Lung microvascular endothelial cell (primary cell): ENCODE results near the gene ABCB1. TPM values are rescaled to one million over a fixed set of nuclear protein-coding genes. Genes with fewer than 3 reads are reported as not detected.
"Not testable (repeated sequence)": the region's sequence is repeated elsewhere in the genome, so short reads cannot be mapped to it uniquely, and the experiment has no call there.

Experiments
- DNase-seq, 2 donors: peaks; one replicate each; pipeline versions ENCODE4 v3.0.0 to v3.0.0-alpha.2; 2010; ENCODE audit warnings: low read depth in 2 of 2
- total RNA-seq: library from RNA; depleted of rRNA; stranded (reverse); fragments of >200 nt; gene quantifications from 2 replicates; pipeline ENCODE4 v1.2.1, GENCODE V29; 2014

Gene ABCB1
- total RNA-seq, 1 donor from 2014 or later: 0.20 TPM

GRCh38 chr7:87575521-87575920 lies 25.2 kb downstream of the ABCB1 start:
- DNase-seq: no peak

GRCh38 chr7:87574630-87575029 lies 26.1 kb downstream of the ABCB1 start:
- DNase-seq: peak in 1 of 2 donors; percentile 64

DNA sequence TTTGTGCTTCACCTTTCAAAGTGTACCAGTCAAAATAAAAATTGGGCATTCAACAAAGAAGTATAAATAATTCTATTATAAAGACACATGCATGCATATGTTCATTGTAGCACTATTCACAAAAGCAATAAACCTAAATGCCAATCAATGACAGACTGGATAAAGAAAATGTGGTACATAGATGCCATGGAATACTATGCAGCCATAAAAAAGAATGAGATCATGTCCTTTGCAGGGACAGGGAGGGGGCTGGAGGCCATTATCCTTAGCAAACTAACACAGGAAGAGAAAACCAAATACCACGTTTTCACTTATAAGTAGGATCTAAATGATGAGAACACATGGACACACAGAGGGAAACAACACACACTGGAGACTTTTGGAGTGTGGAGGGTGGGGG lies 28.2 kb downstream of the ABCB1 start:
- DNase-seq: not testable (repeated sequence)

DNA sequence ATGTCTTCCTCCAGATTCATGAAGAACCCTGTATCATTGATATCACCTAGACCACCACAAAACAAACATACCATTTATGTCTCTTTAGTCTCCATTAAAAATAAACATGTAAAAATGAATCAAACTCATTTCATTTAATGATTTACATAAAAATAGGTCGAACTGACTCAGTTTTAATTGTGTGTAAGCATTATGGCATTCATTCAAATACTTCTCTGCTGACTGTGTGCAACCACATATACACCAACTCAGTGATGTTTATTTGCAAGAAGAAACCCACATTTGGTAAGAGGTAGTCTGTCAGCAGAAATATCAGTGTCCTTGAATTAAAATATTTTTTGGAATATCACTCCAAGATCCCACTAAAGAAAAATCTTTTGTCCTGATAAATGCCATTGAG lies 30.5 kb downstream of the ABCB1 start:
- peak in 1 of 2 donors; percentile 41 for DNase-seq

- no peak for DNase-seq
Measured at GRCh38 chr7:87567052-87567451, 33.6 kb downstream of the ABCB1 start.

DNA sequence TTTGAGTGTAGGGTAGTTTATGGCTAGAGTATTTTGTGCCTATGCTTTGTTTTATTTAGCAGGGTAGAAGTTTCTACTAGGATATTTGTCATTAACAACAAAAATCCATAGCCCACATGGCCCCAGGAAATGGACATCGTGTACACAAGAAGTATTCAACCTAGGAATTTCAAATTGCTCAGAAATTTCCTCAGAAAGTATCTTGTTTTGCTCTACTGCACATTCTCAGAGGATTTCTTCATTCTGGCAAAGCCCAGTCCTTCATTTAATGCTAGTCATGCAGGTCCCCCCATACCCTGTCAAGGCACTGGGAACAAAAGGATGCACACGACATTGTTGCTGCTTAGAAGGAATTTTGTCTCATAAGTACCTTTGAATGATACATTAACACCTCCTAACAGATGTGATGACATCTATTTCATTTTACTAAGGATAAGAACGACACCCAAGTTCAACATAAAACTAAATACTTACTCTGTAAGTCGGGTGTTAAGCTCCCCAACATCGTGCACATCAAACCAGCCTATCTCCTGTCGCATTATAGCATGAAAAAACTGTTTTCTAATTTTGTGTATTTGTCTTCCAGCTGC lies 34.3 kb downstream of the ABCB1 start:
- no peak for DNase-seq

- no peak for DNase-seq
Measured at GRCh38 chr7:87565877-87566276, 34.8 kb downstream of the ABCB1 start.

DNA sequence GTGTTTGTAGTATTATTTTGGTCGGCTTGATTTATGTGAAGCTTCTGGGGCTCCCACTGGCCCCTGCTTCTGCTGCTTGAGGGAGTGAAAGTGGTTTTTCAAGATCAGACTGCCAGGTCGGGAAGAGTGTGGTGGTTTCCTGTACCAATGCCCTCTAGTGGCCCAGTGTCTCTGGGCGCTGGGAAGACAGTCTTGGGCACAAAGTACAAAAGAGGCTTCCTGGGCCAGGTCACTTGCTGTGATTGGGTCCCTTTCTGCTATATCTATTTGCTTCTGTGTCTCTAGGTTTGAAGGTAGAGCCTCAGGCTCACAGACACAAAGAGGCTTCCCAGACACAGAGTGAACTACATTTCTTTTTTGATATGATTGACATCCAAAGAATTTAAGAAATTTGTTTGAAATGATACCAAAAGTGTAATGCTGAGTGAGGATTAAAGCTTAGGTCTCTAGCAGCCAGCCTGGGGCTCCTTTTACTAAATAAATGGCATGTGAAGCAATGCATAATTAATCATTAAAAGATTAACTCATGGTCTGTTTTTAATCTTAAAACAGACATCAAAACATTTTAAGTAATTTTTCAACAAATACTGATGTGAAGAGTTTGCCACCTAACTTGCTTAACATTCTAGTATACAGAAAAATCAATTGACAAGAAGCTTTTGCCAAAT lies 36.3 kb downstream of the ABCB1 start:
- DNase-seq: peak in 1 of 2 donors; percentile 36

GRCh38 chr7:87561702-87562101 lies 39.0 kb downstream of the ABCB1 start:
- no peak for DNase-seq

- no peak for DNase-seq
Measured at GRCh38 chr7:87561102-87561501, 39.6 kb downstream of the ABCB1 start.

- DNase-seq: no peak
Measured at GRCh38 chr7:87552351-87552900, 48.3 kb downstream of the ABCB1 start.

- no peak for DNase-seq
Measured at GRCh38 chr7:87548123-87548919, 52.4 kb downstream of the ABCB1 start.

- no peak for DNase-seq
Measured at GRCh38 chr7:87545760-87546159, 54.9 kb downstream of the ABCB1 start.

DNA sequence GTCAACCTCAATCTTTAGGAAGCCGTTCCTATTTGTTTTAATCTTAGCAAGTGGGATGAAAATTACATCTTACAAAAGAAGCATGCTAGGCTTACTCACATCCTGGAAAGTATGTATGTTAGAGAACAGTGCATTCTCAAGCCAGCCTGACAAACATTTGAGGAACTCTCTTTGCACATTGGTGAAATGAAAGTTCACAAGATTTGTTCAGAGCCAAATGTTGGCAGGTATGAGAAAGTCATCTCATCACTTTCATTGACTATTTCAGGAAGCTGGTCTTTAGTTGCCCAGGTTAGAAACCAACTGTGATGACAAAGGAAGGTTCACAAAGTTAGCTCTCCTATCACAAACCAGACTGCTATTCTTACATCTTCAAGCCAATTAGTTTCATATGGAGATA lies 57.1 kb downstream of the ABCB1 start:
- DNase-seq: peak in 1 of 2 donors; percentile 8

GRCh38 chr7:87541648-87542047 lies 59.0 kb downstream of the ABCB1 start:
- DNase-seq: no peak

GRCh38 chr7:87538052-87538451 lies 62.6 kb downstream of the ABCB1 start:
- DNase-seq: no peak

DNA sequence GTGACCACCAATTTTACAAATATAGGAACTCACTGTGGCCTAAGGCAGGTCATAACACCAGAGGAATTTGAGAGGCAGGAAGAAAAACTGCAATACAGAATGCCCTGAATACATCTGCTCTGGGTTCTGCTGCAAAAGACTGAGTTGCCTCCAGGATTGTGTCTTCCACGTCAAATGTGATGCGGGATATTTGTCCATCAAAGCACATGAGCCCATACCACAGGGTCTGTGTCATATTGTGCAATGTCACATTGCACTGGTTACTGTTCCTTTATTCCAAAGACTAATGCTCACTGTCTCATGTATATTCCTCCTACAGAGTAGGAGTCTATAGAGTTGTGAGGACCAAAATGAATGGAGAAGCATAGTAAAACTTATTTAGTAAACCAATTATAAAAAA lies 66.6 kb downstream of the ABCB1 start:
- no peak for DNase-seq

DNA sequence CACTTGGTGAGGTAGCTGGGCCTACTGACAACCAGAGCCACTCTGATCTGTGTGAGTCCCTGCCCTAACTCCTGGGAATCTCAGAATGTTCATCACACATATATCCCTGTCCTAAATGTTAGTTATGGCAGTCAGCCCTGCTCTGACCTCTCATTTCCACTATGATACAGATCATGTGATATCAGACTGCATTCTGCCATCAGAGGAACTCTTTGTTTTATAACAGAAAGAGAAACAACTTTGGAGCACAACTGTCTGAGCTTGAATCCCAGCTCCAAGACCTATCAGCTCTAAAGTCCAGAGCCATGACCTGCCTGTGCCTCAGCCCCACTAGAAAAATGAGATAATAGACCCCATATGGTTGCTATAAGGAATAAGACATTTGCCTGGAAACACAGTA lies 70.6 kb downstream of the ABCB1 start:
- peak in 1 of 2 donors; percentile 1 for DNase-seq

DNA sequence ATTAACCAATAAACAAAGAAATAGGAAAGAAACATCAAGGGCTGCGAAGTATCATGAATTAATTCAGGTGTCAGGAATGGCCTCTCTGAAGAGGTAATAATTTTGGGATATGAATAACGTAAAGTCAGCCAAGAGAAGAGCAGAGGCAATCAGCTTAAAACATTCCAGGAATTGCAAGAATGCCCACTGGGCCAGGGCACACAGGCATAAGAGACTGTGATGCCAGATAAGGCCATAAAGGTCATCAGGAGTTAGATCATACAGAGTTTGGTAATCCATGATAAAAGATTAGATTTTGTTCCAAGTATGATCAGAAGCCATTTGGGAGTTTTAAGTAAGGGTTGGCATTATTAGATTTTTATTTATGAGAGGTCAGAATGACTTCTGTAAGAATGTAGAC lies 72.0 kb downstream of the ABCB1 start:
- DNase-seq: no peak

DNA sequence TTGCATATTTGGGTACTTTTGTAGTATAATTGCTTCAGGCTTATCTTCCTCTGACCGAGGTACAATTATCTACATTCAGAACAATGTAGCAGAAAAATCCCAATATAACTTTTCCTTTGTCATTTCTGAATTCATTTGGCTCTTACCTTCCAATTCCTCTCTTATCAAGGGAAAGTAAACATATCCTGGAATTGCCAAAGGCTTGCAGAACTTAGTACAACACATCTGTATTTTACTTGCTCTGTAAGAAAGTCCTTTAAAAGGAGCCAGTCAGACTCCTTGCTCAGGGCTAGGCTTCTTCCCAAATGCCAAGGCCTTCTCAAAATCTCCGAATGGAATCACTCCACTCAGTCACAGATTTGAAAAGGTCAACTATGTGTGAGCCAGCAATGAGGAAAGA lies 81.9 kb downstream of the ABCB1 start:
- DNase-seq: no peak

- no peak for DNase-seq
Measured at GRCh38 chr7:87517891-87518290, 82.8 kb downstream of the ABCB1 start.

GRCh38 chr7:87517136-87517815 lies 83.4 kb downstream of the ABCB1 start:
- DNase-seq: peak in 1 of 2 donors; percentile 50
